OCI-LY1 (cell line): ENCODE results near the gene RHEB.
A peak's percentile ranks its signal among the peaks of the same experiment; 100 is the strongest.

ENCODE experiments used
- H2AFZ ChIP-seq: fragments of 200-600 bp; sonication (generic), shearing (Covaris generic); 2 replicates; pipeline ENCODE4 v1.6.0; 2014; ENCODE audit warnings: antibody characterized with exemption, mild to moderate bottlenecking, low read length
- H3F3A ChIP-seq: fragments of 200-600 bp; sonication (generic), shearing (Covaris generic); 2 replicates; pipeline ENCODE4 v1.6.0; 2014; ENCODE audit warnings: mild to moderate bottlenecking, antibody characterized with exemption, low read length, moderate library complexity; ENCODE audit not compliant: insufficient read depth
- H3K27ac ChIP-seq: fragments of 200-600 bp; sonication (generic); 2 replicates; pipeline ENCODE4 v1.5.1; 2014; ENCODE audit warnings: low read length, mixed run types, mild to moderate bottlenecking, low read depth; ENCODE audit not compliant: poor library complexity, severe bottlenecking
- H3K27me3 ChIP-seq: fragments of 200-600 bp; sonication (generic); 2 replicates; pipeline ENCODE4 v1.6.0; 2014; ENCODE audit warnings: antibody characterized with exemption, mild to moderate bottlenecking, low read length, moderate library complexity; ENCODE audit not compliant: insufficient read depth
- H3K36me3 ChIP-seq: fragments of 200-600 bp; sonication (generic); 2 replicates; pipeline ENCODE4 v1.6.1; 2014; ENCODE audit warnings: mild to moderate bottlenecking, antibody characterized with exemption, low read length, moderate library complexity, mixed read lengths; ENCODE audit not compliant: insufficient read depth
- H3K4me1 ChIP-seq: fragments of 200-600 bp; sonication (generic); 2 replicates; pipeline ENCODE4 v1.5.1; 2014; ENCODE audit warnings: mild to moderate bottlenecking, low read length, moderate library complexity; ENCODE audit not compliant: insufficient read depth, severe bottlenecking
- H3K4me2 ChIP-seq: fragments of 200-600 bp; sonication (generic), shearing (Covaris generic); 2 replicates; pipeline ENCODE4 v1.6.1; 2014; ENCODE audit warnings: low read length
- H3K4me3 ChIP-seq: fragments of 200-600 bp; sonication (generic); 2 replicates; pipeline ENCODE4 v1.5.1; 2014; ENCODE audit warnings: low read length, low read depth, mild to moderate bottlenecking, mixed read lengths; ENCODE audit not compliant: poor library complexity, severe bottlenecking
- H3K79me2 ChIP-seq: fragments of 200-600 bp; shearing (Covaris generic); 2 replicates; pipeline ENCODE4 v1.6.1; 2016; ENCODE audit warnings: mixed run types, low read length, mixed read lengths; ENCODE audit not compliant: insufficient read depth
- H3K9ac ChIP-seq: fragments of 200-600 bp; sonication (generic), shearing (Covaris generic); 2 replicates; pipeline ENCODE4 v1.6.1; 2014; ENCODE audit warnings: mild to moderate bottlenecking, low read length, mixed read lengths
- H3K9me2 ChIP-seq: fragments of 200-600 bp; sonication (generic), shearing (Covaris generic); 2 replicates; pipeline ENCODE4 v1.6.1; 2014; ENCODE audit warnings: low read depth, mild to moderate bottlenecking, low read length, mixed read lengths
- H3K9me3 ChIP-seq: fragments of 200-600 bp; shearing (Covaris generic); 2 replicates; pipeline ENCODE4 v1.6.1; 2014; ENCODE audit warnings: low read length, mixed read lengths
- H4K20me1 ChIP-seq: fragments of 200-600 bp; sonication (generic), shearing (Covaris generic); 2 replicates; pipeline ENCODE4 v1.6.0; 2016; ENCODE audit warnings: mild to moderate bottlenecking, low read length; ENCODE audit not compliant: insufficient read depth
- CTCF ChIP-seq: fragments of 200-600 bp; sonication (generic), shearing (Covaris generic); IDR thresholded peaks from 2 replicates; pipeline ENCODE4 v1.5.1; 2017; ENCODE audit warnings: mild to moderate bottlenecking, antibody characterized with exemption, low read length, moderate library complexity, mixed read lengths
- EZH2 ChIP-seq: fragments of 200-600 bp; sonication (generic), shearing (Covaris generic); IDR thresholded peaks from 2 replicates; pipeline ENCODE4 v1.8.0; 2017; ENCODE audit warnings: borderline replicate concordance, mixed run types, mild to moderate bottlenecking, antibody characterized with exemption, low read length, moderate library complexity, mixed read lengths

The RHEB gene

DNA sequence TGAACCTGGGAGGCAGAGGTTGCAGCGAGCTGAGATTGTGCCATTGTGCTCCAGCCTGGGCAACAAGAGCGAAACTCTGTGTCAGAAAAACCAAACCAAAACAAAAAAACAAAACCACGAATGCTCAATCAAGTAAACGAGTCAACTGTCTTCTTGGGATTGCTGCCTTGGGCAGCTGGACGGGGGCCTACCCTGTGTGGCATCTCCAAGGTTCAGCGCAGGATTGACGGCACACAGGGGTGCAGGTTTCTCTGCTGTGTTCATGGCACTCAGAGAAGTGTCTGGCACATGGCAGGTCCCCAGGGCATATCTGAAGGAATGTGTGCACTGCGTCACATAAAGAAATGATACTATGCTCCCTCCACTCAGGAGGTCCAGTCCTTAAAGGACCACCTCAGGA is 54.5 kb downstream of the RHEB start:
- TF ChIP-seq EZH2 (no peak), CTCF (no peak)
- no peak overlapping the region for H3K4me3 ChIP-seq
- H3K9me3 ChIP-seq = peaks cover 22% of the 10 kb centered on the region
- H3K4me2 ChIP-seq = no peak overlapping the region
- H3K4me1 ChIP-seq = no peaks in the 10 kb centered on the region
- no peak overlapping the region for H2AFZ ChIP-seq
- no peaks in the 10 kb centered on the region for H3K27me3 ChIP-seq
- H3K9ac ChIP-seq = no peak overlapping the region
- H3K9me2 ChIP-seq = no peaks in the 10 kb centered on the region
- no peak overlapping the region for H3K27ac ChIP-seq
- H3F3A ChIP-seq = no peaks in the 10 kb centered on the region
- peaks cover 66% of the 10 kb centered on the region for H3K36me3 ChIP-seq
- no peaks in the 10 kb centered on the region for H4K20me1 ChIP-seq
- H3K79me2 ChIP-seq = no peaks in the 10 kb centered on the region

DNA sequence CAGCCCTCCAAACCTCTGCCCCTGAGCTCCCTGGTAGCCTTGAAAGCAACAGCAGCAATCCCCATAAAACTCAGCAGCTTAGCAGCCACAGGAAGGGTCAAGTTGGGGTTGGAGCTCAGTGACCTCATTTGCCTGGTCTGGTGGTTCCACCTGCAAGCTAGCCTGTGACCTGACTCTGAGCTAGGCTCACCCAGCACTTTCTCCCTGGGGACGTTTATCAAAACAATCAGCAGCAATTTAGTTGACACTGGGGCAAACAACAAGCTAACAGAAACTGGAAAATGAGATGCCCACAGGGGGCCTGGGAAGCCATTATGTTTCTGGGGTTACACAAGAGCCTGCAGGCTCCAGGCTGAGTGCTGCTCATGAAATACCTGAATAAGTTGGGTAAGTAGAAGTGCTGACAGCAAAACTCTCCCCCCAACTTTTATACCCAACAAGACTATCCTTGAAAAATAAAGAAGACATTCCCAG is 57.4 kb downstream of the RHEB start:
- Histone ChIP-seq H3K4me1 (no peaks in the 10 kb centered on the region), H3K4me3 (no peak overlapping the region), H3K79me2 (no peaks in the 10 kb centered on the region), H3K4me2 (no peak overlapping the region), H3K27ac (no peak overlapping the region), H4K20me1 (no peaks in the 10 kb centered on the region), H3K9me2 (no peaks in the 10 kb centered on the region), H3K36me3 (peaks cover 38% of the 10 kb centered on the region), H3K9me3 (peaks cover 26% of the 10 kb centered on the region), H2AFZ (no peak overlapping the region), H3K9ac (no peak overlapping the region), H3F3A (no peaks in the 10 kb centered on the region), H3K27me3 (peaks cover 6% of the 10 kb centered on the region; the same call in 1 of the 2 replicates)
- no peak for TF ChIP-seq EZH2
- TF ChIP-seq CTCF = no peak

DNA sequence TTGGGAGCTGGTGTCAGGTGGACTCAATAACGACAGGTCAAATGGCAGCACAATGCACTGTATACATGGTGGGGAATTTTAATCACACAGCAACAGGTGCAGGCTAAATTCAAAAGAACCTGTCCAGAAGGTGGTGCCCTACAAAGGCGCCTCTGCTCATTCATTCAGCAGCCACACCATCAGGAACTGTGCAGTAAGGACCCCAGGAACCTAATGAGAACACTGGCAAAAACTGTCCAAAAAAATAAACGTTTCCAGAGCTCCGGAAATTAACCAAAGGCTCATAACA is 57.8 kb downstream of the RHEB start:
- no peak overlapping the region for H2AFZ ChIP-seq
- peaks cover 34% of the 10 kb centered on the region for H3K36me3 ChIP-seq
- TF ChIP-seq CTCF (peak; percentile 15), EZH2 (no peak)
- no peaks in the 10 kb centered on the region for H3F3A ChIP-seq
- no peaks in the 10 kb centered on the region for H3K4me1 ChIP-seq
- no peak overlapping the region for H3K4me2 ChIP-seq
- H3K27ac ChIP-seq = no peak overlapping the region
- no peak overlapping the region for H3K9ac ChIP-seq
- no peaks in the 10 kb centered on the region for H4K20me1 ChIP-seq
- H3K4me3 ChIP-seq = no peak overlapping the region
- no peaks in the 10 kb centered on the region for H3K9me2 ChIP-seq
- no peaks in the 10 kb centered on the region for H3K79me2 ChIP-seq
- peaks cover 26% of the 10 kb centered on the region for H3K9me3 ChIP-seq
- peaks cover 7% of the 10 kb centered on the region; the same call in 1 of the 2 replicates for H3K27me3 ChIP-seq
